Epithelial cell of esophagus (primary cell): ENCODE results near the gene NHERF2.

Source experiments
- DNase-seq: peaks from one replicate; pipeline ENCODE4 v3.0.0; 2010; ENCODE audit warnings: low read depth
- H3K4me3 ChIP-seq: 2 replicates; pipeline ENCODE4 v1.5.1; 2011; ENCODE audit warnings: mild to moderate bottlenecking, low read length, control low read depth
- TF ChIP-seq, protein P1 (sequence below): IDR thresholded peaks from 2 replicates; pipeline ENCODE4 v1.5.1; 2011; ENCODE audit warnings: low read depth, mild to moderate bottlenecking, low read length, control low read depth, inconsistent platforms; ENCODE audit not compliant: insufficient read depth; ENCODE audit errors: missing control alignments

Gene NHERF2

DNA sequence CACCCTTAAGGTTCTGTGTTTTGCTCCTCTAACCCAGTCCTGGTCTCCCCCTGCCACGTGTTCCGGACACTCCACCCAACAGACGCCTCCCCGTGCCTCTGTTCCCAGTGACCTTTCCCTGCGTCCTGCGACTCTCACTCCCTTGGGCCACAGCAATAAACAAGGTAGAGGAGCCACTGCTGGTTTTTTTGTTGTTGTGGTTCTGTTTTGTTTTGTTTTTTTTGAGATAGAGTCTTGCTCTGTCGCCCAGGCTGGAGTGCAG is 10.8 kb upstream of the NHERF2 start:
- no peak for DNase-seq
- no peak overlapping the region for H3K4me3 ChIP-seq
- TF ChIP-seq, protein P1, sequence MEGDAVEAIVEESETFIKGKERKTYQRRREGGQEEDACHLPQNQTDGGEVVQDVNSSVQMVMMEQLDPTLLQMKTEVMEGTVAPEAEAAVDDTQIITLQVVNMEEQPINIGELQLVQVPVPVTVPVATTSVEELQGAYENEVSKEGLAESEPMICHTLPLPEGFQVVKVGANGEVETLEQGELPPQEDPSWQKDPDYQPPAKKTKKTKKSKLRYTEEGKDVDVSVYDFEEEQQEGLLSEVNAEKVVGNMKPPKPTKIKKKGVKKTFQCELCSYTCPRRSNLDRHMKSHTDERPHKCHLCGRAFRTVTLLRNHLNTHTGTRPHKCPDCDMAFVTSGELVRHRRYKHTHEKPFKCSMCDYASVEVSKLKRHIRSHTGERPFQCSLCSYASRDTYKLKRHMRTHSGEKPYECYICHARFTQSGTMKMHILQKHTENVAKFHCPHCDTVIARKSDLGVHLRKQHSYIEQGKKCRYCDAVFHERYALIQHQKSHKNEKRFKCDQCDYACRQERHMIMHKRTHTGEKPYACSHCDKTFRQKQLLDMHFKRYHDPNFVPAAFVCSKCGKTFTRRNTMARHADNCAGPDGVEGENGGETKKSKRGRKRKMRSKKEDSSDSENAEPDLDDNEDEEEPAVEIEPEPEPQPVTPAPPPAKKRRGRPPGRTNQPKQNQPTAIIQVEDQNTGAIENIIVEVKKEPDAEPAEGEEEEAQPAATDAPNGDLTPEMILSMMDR: no peak

- no peak overlapping the region for H3K4me3 ChIP-seq
- TF ChIP-seq, protein P1: peak; percentile 13
- DNase-seq: no peak
These were observed 10.2 kb upstream of the NHERF2 start for GRCh38 chr16:2016407-2016922.

DNA sequence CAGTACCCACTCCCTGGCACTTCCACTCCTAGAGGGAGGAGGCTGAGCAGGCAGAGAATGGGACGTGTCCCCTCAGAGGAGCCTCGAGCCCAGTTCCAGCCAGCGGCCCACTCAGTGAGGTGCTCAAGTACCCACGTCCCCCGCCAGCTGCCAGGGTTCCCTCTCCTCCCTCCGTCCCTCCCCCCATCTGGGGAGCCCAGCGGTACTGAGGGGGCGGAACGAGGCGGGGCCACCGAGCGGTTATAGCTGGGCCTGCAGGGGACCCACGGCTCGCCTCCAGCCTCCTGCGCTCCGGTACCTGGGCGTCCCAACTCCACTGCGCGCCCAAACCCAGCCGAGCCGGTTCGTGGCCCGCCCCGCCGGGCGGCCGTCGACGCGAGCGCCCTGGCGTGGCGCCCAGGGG is 7.2 kb upstream of the NHERF2 start, which contains the start of gene NPW:
Gene NPW, plus strand, starts transcription at position 268 of the 403 bp plus-strand sequence.
- no peak within 1 kb of the TSS for H3K4me3 ChIP-seq
- DNase-seq: no peak
- TF ChIP-seq, protein P1: no peak

- TF ChIP-seq, protein P1: no peak
- no peak overlapping the region for H3K4me3 ChIP-seq
- DNase-seq: no peak
These were observed 6.5 kb upstream of the NHERF2 start for GRCh38 chr16:2019921-2020831.

DNA sequence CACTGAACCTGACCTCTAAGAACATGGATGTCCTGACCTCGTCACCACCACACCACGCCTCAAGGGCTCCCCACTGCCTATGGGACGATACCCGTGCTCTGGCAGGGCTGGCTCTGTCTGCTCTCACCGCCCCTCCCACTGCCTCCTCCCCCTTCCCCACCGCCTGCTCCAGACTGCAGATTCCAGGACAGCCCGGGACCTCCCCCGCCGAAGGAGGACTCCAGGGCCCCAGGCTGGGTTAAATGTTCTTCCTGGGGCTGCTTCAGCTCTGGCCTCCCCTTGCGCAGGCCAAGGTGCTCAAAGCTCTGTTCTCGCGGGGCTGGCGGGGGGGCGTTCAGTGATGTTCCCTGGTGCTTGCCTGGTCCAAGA is 4.0 kb upstream of the NHERF2 start:
- peak; percentile 34 for DNase-seq

DNA sequence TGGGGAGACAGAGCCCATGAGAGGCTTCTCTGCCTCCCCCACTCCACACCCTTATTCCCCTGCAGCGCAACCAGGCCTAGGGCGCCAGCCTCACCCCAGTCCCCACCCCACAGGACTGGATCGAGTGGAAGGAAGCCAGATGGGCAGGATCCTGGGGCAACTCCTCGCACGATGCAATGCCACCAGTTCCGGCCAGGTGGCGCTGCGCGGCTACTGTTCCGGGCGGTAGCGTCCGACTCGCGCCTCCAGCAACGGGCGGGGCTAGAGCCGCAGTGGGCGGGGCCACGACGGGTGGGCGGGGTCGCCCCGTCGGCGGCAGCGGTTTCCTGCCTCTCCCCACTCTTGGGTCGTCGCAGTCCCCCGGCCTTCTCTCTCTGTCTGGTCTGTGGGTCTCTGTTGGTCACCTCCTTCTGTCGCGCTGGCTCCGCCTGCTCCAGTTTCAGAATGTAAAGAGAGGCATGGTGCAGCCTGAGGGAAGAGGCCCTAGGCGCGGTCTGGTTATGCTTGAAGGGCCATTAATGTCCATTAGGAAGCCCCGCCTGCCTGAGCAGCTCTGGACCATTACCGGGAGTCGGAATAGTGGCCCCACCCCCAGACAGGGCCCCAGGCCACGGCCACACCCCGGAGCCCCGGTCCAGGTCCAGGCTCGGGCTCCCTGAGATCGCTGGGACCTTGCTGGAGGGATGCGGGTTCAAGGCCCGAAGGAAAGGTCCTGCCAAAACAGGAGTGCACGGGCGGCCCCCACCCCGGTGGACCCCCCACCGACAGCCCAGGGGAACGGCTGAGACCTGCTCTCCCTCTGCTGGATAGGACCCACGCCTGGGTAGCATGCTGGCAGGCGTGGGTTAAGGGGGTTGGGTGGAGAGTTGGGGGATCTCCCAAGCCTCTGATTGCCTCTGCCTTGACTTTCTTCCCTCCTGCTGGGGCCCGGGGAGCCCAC is 3.3 kb upstream of the NHERF2 start:
- DNase-seq: peak; percentile 83
- TF ChIP-seq, protein P1: peak; percentile 80
- H3K4me3 ChIP-seq: peak overlapping the region; percentile 25

More for the DNA sequence above, 4.0 kb upstream of the NHERF2 start:
- H3K4me3 ChIP-seq: no peak overlapping the region
- TF ChIP-seq, protein P1: no peak
